Nephron progenitor cell (in vitro differentiated cells): ENCODE results near the gene DOC2B.
A peak's percentile ranks its signal among the peaks of the same experiment; 100 is the strongest.

Experiments
- DNase-seq: peaks from one replicate; pipeline ENCODE4 v3.0.0; 2021
- H3K27ac Mint-ChIP-seq: 2 replicates; pipeline ENCODE4 v1.8.0; 2021; ENCODE audit warnings: mild to moderate bottlenecking, moderate library complexity, mixed read lengths
- H3K27me3 Mint-ChIP-seq: 2 replicates; pipeline ENCODE4 v1.8.0; 2021; ENCODE audit warnings: mild to moderate bottlenecking, low read depth, mixed read lengths; ENCODE audit not compliant: poor library complexity
- H3K36me3 Mint-ChIP-seq: 2 replicates; pipeline ENCODE4 v1.8.0; 2021; ENCODE audit warnings: low read depth, mixed read lengths
- H3K4me1 Mint-ChIP-seq: 2 replicates; pipeline ENCODE4 v1.8.0; 2021; ENCODE audit warnings: mixed read lengths
- H3K4me3 Mint-ChIP-seq: 2 replicates; pipeline ENCODE4 v1.8.0; 2021; ENCODE audit warnings: mild to moderate bottlenecking, moderate library complexity, mixed read lengths
- H3K9me3 Mint-ChIP-seq: 2 replicates; pipeline ENCODE4 v1.8.0; 2021; ENCODE audit warnings: mild to moderate bottlenecking, moderate library complexity, mixed read lengths
- CTCF ChIP-seq: fragments of 200-600 bp; sonication (generic); IDR thresholded peaks from 2 replicates; pipeline ENCODE4 v1.5.0; 2021; ENCODE audit warnings: antibody characterized with exemption

The DOC2B gene

GRCh38 chr17:151886-152859 lies 29.3 kb downstream of the DOC2B start:
- Mint-ChIP-seq H3K27me3 (peaks cover 11% of the 10 kb centered on the region), H3K27ac (no peak overlapping the region), H3K9me3 (no peaks in the 10 kb centered on the region), H3K36me3 (no peaks in the 10 kb centered on the region), H3K4me1 (no peaks in the 10 kb centered on the region), H3K4me3 (no peak overlapping the region)
- no peak for DNase-seq
- TF ChIP-seq CTCF, result no peak

GRCh38 chr17:151004-151403 lies 30.4 kb downstream of the DOC2B start:
- no peak for DNase-seq
- no peak for TF ChIP-seq CTCF
- no peaks in the 10 kb centered on the region for H3K4me1 Mint-ChIP-seq
- H3K36me3 Mint-ChIP-seq, result no peaks in the 10 kb centered on the region
- H3K27ac Mint-ChIP-seq, result no peak overlapping the region
- peaks cover 11% of the 10 kb centered on the region for H3K27me3 Mint-ChIP-seq
- H3K4me3 Mint-ChIP-seq, result no peak overlapping the region
- H3K9me3 Mint-ChIP-seq, result no peaks in the 10 kb centered on the region

- H3K4me1 Mint-ChIP-seq, result no peaks in the 10 kb centered on the region
- H3K9me3 Mint-ChIP-seq, result no peaks in the 10 kb centered on the region
- no peak for DNase-seq
- TF ChIP-seq CTCF, result no peak
- H3K36me3 Mint-ChIP-seq, result no peaks in the 10 kb centered on the region
- no peak overlapping the region for H3K4me3 Mint-ChIP-seq
- H3K27me3 Mint-ChIP-seq, result peaks cover 7% of the 10 kb centered on the region
- no peak overlapping the region for H3K27ac Mint-ChIP-seq
These were observed 31.4 kb downstream of the DOC2B start for GRCh38 chr17:149897-150584.

- no peak for TF ChIP-seq CTCF
- DNase-seq, result no peak
- Mint-ChIP-seq H3K9me3 (no peaks in the 10 kb centered on the region), H3K27ac (no peak overlapping the region), H3K4me1 (no peaks in the 10 kb centered on the region), H3K27me3 (peaks cover 4% of the 10 kb centered on the region), H3K4me3 (no peak overlapping the region), H3K36me3 (no peaks in the 10 kb centered on the region)
These were observed 32.2 kb downstream of the DOC2B start for GRCh38 chr17:149231-149630.

- Mint-ChIP-seq H3K9me3 (no peaks in the 10 kb centered on the region), H3K27me3 (peaks cover 4% of the 10 kb centered on the region), H3K4me3 (no peak overlapping the region), H3K36me3 (no peaks in the 10 kb centered on the region), H3K4me1 (no peaks in the 10 kb centered on the region), H3K27ac (peak overlapping the region; percentile 75)
- no peak for DNase-seq
- TF ChIP-seq CTCF, result no peak
These were observed 32.7 kb downstream of the DOC2B start for GRCh38 chr17:148757-149156.
